A549 treated with ZK216348 at 1 μM for 4 hours (cell line): ENCODE data around the gene IER5L. TPM values are rescaled to one million over a fixed set of nuclear protein-coding genes. Genes with fewer than 3 reads are reported as not detected.

Experiments
- total RNA-seq: library from RNA; stranded (reverse); fragments of 200-300 nt; extraction: Qiagen RNA extraction; gene quantifications from 5 replicates; pipeline ENCODE4 v1.2.3, GENCODE V29; 2022; ENCODE audit warnings: low read depth

Gene IER5L
- total RNA-seq, result 21.5 to 65.8 TPM (median 62.4 TPM) in 5 replicates

GRCh38 chr9:129177791-129178567, at the start of gene IER5L:
Gene IER5L (minus strand): TSS chr9:129178261. CDS start chr9:129178052, 209 bp downstream.

Other genes starting within 250 kb of the IER5L start
- 21.5 to 40.3 TPM (median 38.2 TPM) in 5 replicates for gene DOLK, start 230.7 kb downstream of the IER5L start, total RNA-seq
- gene NUP188, start 230.6 kb downstream of the IER5L start, total RNA-seq, result 27.7 to 46.1 TPM (median 42.7 TPM) in 5 replicates
- 28.8 to 58.3 TPM (median 48.7 TPM) in 5 replicates for gene SH3GLB2, start 149.9 kb downstream of the IER5L start, total RNA-seq
- 6.8 to 17.2 TPM (median 13.4 TPM) in 5 replicates for gene MIGA2, start 141.6 kb downstream of the IER5L start, total RNA-seq
- gene DOLPP1, start 97.2 kb downstream of the IER5L start, total RNA-seq, result 15.8 to 21.8 TPM (median 20.2 TPM) in 5 replicates
- gene CRAT, start 67.5 kb downstream of the IER5L start, total RNA-seq, result 20.8 to 32.8 TPM (median 29.3 TPM) in 5 replicates
- gene PTPA, start 66.8 kb downstream of the IER5L start, total RNA-seq, result 107 to 139 TPM (median 130 TPM) in 5 replicates